ENCODE results near the gene SERAC1.

Gene SERAC1

GRCh38 chr6:158121335-158121734 lies 46.7 kb downstream of the SERAC1 start:
- no peak for DNase-seq (ENCODE audit: low spot score)

DNA sequence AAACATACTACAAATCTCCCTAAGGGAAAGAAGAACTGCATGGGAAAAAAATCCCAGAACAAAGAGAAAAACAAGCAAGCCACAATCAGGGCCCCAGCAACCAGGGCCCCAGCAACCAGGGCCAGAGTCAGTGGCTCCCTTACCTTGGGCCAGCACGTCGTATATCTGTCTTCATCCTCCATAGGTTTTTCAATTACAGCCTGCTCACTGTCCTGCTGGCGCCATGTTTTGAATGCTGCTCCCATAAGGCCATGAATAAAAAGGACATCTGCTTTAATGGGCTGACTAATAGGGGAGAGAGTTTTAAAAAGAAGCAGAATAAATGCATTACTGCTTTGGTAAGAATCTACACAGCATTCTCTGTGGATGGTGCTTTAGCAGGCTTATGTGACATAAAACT lies 49.2 kb downstream of the SERAC1 start:
- no peak for DNase-seq (ENCODE audit: low spot score)

- no peak for DNase-seq (ENCODE audit: low spot score)
Measured at GRCh38 chr6:158115508-158115907, 52.6 kb downstream of the SERAC1 start.

DNA sequence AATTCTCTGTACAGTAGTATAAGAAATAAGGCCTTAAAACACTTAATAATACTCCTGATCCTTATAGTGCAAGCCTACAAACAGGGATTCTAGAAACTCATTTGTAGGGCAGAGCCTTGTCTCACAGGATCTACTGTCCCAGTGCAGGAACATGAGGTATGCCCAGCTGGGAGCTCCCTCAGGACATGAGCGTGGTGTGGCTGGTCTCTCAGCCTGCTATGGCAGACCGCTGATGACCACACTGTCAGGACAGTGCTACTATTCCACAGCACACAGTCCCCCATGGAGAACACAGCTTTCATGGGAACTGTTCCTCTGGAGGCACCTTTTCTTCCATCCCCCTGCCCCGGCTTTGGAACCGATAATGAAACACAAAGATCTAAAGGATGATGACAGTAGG lies 53.0 kb downstream of the SERAC1 start:
- DNase-seq (ENCODE audit: low spot score), result no peak

DNA sequence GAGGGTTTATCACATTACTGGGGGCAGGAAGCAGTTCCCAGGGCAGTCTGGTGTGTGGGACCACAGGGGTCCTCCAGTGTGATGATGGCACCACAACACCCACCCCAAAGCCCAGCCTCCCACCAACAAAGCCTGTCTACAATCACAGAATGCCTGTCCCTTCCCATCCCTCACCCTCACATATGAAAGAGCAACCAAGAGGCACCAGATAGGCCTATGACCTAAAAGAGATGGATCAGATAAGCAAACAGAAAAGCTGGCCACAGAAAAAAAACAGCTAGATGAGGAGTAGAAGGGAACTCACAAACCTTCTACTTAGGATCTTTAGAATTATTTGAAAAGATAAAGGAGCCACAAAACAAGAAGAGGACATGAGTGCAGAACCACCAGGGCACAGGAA lies 54.3 kb downstream of the SERAC1 start:
- no peak for DNase-seq (ENCODE audit: low spot score)

- DNase-seq (ENCODE audit: low spot score), result no peak
Measured at GRCh38 chr6:158111987-158112386, 56.1 kb downstream of the SERAC1 start.

GRCh38 chr6:158110986-158111385 lies 57.1 kb downstream of the SERAC1 start:
- no peak for DNase-seq (ENCODE audit: low spot score)

GRCh38 chr6:158109748-158110147 lies 58.3 kb downstream of the SERAC1 start:
- DNase-seq (ENCODE audit: low spot score), result no peak

DNA sequence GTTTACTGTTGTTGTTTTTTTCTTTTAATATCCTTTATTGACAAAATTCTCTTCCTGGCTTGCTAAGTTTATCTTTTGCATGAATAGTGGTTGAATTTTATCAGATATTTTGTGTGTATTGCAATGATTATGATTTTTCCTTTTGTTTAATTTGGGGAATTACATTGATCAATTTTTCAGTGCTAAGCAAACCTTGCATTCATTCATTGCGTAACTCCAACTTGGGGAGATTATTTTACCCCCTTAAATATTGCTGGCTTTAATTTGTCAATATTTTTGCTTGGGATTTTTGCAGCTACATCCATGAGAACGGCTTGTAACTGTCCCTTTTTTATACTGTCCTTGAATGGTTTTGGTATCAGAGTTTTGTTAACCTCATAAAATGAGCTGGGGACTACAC lies 63.4 kb downstream of the SERAC1 start:
- DNase-seq (ENCODE audit: low spot score), result no peak

DNA sequence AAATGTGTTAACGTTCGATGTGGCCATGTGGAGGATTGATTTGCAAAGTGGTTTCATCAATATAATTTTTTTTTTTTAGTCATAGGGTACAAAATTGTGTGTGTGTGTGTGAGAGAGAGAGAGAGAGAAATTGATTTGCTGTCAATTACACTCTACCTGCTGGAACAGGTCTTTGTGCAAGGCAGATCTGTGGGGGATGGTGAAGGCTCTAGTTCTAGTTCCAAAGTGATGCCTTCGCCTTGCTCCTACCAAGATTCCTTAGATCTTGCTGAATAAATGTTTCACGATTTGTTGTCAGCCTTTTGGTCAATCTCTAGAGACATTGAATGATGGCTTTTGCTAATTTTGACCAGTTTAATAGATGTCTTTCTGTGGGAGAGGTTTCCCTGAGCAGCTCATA lies 64.8 kb downstream of the SERAC1 start:
- no peak for DNase-seq (ENCODE audit: low spot score)

DNA sequence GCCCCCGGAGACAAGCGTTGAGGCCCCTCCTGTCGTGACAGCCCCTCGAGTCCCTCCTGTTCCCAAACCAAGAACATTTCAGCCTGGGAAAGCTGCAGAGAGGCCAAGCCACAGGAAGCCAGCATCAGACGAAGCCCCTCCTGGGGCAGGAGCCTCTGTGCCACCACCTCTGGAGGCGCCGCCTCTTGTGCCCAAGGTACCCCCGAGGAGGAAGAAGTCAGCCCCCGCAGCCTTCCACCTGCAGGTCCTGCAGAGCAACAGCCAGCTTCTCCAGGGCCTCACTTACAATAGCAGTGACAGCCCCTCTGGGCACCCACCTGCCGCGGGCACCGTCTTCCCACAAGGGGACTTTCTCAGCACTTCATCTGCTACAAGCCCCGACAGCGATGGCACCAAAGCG lies 72.4 kb downstream of the SERAC1 start:
- DNase-seq (ENCODE audit: low spot score), result no peak

GRCh38 chr6:158095031-158095430 lies 73.0 kb downstream of the SERAC1 start:
- no peak for DNase-seq (ENCODE audit: low spot score)

GRCh38 chr6:158092806-158093205 lies 75.3 kb downstream of the SERAC1 start:
- no peak for DNase-seq (ENCODE audit: low spot score)

DNA sequence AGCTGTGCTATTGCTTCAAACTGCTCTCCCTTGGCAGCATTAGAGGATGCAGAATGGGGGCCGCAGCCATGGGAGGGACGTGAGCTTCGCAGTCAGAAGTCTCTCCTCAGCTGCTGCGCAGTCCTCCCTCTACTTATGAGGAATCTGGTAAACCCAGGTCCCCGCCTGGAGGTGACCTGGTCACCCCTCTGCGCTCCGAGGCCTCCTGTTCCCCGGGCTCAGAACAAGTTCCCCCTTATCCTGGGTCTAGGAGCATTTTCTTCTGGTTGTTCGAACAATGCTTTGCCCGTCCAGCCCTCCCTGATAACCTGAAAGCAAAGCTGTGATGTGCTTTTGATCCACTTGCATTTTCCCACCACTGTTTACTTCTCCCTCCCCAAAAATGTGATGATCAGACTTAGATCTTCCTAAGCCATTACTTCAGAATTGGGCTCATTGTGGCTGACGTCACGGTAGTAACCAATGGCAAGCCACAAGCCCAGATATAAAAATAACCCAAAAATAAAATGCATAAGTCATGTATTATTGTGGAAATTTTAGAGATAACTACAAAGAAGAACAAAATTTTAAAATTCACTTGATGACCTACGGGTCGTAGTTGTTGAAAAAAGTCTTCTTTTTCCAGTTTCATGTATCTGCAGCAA lies 80.7 kb downstream of the SERAC1 start:
- DNase-seq (ENCODE audit: low spot score), result no peak

- no peak for DNase-seq (ENCODE audit: low spot score)
Measured at GRCh38 chr6:158086504-158087223, 81.4 kb downstream of the SERAC1 start.

- DNase-seq (ENCODE audit: low spot score), result no peak
Measured at GRCh38 chr6:158086054-158086503, 82.0 kb downstream of the SERAC1 start.

DNA sequence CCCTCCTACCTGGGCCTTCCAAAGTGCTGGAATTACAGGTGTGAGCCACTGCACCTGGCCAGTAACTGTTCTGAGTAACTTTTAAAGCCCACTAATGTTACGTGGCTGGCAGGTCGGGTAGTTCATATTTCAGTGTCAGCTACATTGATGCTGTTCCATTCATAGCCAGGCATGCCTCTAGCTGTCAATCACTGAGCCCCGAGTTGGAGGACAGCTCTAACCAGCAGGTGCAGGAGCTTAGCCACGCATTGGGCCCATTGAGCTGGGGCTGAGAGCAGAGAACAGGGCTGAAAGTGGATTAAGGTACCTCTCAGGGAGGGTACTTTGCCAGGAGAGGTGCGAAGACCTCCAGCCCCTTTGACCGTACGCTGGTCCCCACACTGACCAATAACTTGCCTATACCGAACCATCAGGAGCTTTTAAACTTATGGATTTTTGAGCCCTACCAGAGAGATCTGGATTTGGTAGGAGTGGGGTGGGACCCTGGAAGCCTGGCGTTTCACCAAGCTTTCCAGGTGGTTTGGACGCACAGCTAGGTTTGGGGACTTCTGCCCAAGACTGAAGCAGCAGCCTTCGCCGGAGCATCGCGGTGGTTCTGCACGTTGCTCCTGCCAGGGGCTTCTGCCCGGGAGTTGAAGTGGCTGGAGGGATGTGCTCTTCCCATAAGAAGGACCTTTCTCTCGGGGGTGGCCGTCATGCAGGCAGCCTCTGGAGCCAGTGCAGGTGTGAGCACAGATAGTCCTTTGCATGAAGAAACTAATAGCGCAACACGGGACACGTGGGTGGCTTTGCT lies 82.6 kb downstream of the SERAC1 start:
- DNase-seq (ENCODE audit: low spot score), result no peak

- DNase-seq (ENCODE audit: low spot score), result no peak
Measured at GRCh38 chr6:158083455-158084325, 84.4 kb downstream of the SERAC1 start.

DNA sequence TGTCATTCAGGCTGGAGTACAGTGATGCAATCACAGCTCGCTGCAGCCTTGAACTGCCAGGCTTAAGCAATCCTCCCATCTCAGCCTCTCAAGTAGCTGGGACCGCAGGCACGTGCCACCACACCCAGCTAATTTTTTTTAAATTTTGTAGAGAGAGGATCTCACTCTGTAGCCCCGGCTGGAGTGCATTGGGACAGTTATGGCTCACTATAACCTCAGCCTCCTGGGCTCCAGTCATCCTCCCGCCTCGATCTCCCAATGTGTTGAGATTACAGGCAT lies 86.5 kb downstream of the SERAC1 start:
- no peak for DNase-seq (ENCODE audit: low spot score)

- DNase-seq (ENCODE audit: low spot score), result no peak
Measured at GRCh38 chr6:158080849-158081656, 87.0 kb downstream of the SERAC1 start.

GRCh38 chr6:158078320-158078719 lies 89.7 kb downstream of the SERAC1 start:
- DNase-seq (ENCODE audit: low spot score), result no peak
